Mucosa of descending colon (tissue), 3 donors: ENCODE data around the gene CCDC30. TPM values are rescaled to one million over a fixed set of nuclear protein-coding genes. Genes with fewer than 3 reads are reported as not detected.
A peak's percentile ranks its signal among the peaks of the same experiment; 100 is the strongest.
"Not testable (repeated sequence)": the region's sequence is repeated elsewhere in the genome, so short reads cannot be mapped to it uniquely, and the experiment has no call there.

ENCODE experiments used
- ATAC-seq: fragments of 200-7000 bp; cut with Tn5 transposase; one replicate; pipeline ENCODE4 v1.9.1; 2020; ENCODE audit warnings: mild to moderate bottlenecking, moderate library complexity
- DNase-seq, 3 donors: peaks; one replicate each; pipeline ENCODE4 v3.0.0-alpha.2; 2020
- H3K36me3 ChIP-seq: fragments of 200-600 bp; one replicate; pipeline ENCODE4 v1.8.0; 2021; ENCODE audit warnings: low read depth, mild to moderate bottlenecking
- H3K4me1 ChIP-seq: fragments of 200-600 bp; one replicate; pipeline ENCODE4 v1.8.0; 2021; ENCODE audit warnings: low read depth, mild to moderate bottlenecking
- H3K4me3 ChIP-seq: fragments of 200-600 bp; one replicate; pipeline ENCODE4 v1.8.0; 2021; ENCODE audit warnings: mild to moderate bottlenecking
- H3K9me3 ChIP-seq: fragments of 200-600 bp; one replicate; pipeline ENCODE4 v1.8.0; 2021; ENCODE audit warnings: mild to moderate bottlenecking
- intact Hi-C, 2 donors: fragments of 100-400 bp; cut with DNase I in 1 of 2; cut with micrococcal nuclease in 1 of 2; formaldehyde crosslinking; loops; one replicate each; pipeline versions ENCODE4 v1.11.0 to v1.11.1; 2022; cut with DNase I, micrococcal nuclease
- total RNA-seq, 3 donors: library from RNA; stranded (reverse); fragmentation: NEBNext Ultra II Directional in 2 of 3; extraction: Animal tissue kit (Norgen Biotek cat#: 25700) in 2 of 3; gene quantifications; one replicate each; pipeline versions ENCODE4 v1.2.1 to v1.2.4, GENCODE V29; 2021 to 2023
- TF ChIP-seq, protein P1 (sequence below): fragments of 200-600 bp; IDR thresholded peaks from one replicate; pipeline ENCODE4 v1.8.0; 2022; ENCODE audit warnings: antibody characterized with exemption, mild to moderate bottlenecking
- donor health status: DM: no; HTN: no; CAD: no; lungs with moderate emphysema.
- donor health status: DM: no; HTN: no; CAD: no.
- donor health status: DM: no; HTN: yes; CAD: no.

The CCDC30 gene
- total RNA-seq, 3 donors from 2014 or later, result 2.2 to 3.8 (median 3.7) TPM

DNA sequence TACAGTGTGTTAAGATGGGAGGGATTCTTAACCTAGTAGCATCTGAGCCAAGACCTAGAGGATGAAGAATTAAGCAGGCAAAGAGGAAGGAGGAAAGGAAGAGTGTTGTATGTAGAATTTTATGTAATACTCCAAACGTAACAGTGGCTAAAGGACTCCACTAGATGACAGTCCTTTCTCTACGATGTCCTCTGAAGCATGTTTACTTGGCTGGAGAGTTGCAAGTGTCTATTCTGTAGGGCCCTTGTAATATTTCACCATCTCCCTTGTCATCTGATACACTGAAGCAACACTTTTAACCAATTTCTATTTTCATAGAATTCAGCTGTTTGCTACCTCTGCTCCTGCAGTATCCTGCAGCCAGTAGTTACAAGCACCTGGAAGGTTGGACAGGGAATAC is 217.0 kb downstream of the CCDC30 start:
- ATAC-seq, result no peak
- no peak overlapping the region for H3K4me3 ChIP-seq
- TF ChIP-seq, protein P1, sequence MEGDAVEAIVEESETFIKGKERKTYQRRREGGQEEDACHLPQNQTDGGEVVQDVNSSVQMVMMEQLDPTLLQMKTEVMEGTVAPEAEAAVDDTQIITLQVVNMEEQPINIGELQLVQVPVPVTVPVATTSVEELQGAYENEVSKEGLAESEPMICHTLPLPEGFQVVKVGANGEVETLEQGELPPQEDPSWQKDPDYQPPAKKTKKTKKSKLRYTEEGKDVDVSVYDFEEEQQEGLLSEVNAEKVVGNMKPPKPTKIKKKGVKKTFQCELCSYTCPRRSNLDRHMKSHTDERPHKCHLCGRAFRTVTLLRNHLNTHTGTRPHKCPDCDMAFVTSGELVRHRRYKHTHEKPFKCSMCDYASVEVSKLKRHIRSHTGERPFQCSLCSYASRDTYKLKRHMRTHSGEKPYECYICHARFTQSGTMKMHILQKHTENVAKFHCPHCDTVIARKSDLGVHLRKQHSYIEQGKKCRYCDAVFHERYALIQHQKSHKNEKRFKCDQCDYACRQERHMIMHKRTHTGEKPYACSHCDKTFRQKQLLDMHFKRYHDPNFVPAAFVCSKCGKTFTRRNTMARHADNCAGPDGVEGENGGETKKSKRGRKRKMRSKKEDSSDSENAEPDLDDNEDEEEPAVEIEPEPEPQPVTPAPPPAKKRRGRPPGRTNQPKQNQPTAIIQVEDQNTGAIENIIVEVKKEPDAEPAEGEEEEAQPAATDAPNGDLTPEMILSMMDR, result no peak

DNA sequence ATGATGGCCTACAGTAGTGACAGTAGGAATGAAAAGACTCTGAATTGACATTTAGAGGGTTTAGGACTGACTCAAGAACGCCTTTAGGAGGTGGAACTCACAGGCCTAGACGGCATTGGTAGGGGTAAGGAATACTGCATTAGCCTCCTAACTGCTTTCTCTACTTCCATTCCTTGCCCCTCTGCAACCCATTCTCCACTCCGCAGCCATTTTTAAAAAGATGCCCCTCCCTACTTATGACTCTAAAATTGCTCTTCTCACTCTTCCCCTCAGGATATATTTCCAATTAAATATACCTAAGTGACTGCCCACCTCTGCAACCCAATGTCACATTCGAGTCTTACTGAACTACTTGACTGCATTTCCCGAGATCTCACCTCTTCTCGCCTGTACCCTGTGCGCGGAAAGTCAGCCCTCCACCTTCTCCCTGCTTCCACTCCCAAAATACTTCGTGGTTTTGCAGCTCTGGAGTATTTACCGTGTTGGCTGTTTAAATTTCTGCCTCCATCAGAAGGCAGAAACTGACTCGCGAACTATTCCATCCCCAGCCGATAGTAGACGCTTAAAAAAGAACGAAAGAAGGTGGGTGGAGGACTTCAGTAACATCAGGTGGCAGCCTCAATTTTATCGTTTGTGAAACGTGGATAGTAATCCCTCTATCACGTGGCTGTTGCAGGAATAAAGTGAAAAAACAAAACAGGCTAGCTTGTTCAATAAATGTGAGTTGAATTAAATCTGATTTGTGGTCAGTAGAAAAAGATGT is 218.0 kb downstream of the CCDC30 start:
- Histone ChIP-seq H3K36me3 (no peaks in the 10 kb centered on the region), H3K4me1 (peaks cover 36% of the 10 kb centered on the region), H3K4me3 (peak overlapping the region; percentile 78), H3K9me3 (no peaks in the 10 kb centered on the region)
- no peak for ATAC-seq
- peak in 2 of 3 donors; percentile 27 to 28 for DNase-seq
- TF ChIP-seq, protein P1, result no peak
- intact Hi-C loops, result no loop called here

More for the DNA sequence above, 217.0 kb downstream of the CCDC30 start:
- intact Hi-C loops, result no loop called here
- Histone ChIP-seq H3K9me3 (no peaks in the 10 kb centered on the region), H3K36me3 (no peaks in the 10 kb centered on the region), H3K4me1 (peaks cover 27% of the 10 kb centered on the region)
- DNase-seq, result no peak

DNA sequence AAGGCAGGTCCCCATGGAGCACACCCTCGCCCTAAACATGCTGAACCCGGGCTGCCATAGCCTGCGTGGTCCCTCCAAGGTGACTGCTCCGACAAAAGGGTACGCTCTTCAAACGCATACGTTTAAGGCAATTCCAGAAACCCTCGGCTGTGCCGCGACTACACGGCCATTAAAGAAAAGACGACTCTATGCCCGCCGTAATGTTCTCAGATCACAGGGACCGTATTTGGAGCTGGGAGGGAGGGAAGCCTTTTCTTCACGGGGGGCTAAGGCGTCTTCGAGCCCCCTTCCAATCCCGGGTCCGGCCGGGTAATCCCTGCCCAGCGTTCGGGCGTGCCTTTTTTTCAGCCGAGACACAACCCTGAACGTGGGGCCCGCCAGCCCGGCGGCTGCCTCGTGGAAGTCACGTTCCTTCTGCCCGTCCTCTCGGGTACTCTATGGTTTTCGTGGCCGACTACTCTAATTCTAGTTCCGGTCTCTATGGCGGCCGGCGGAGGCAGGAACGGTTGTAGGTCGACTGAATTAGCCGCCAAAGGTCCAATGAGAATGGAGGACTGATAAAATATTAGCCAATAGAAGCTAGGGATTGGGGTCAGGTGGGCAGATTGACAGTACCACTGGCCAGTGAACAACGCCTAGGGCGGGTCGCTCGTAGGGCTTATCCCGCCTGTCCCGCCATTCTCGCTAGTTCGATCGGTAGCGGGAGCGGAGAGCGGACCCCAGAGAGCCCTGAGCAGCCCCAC is 218.8 kb downstream of the CCDC30 start, which contains the start of gene YBX1:
Gene YBX1, plus strand, starts transcription at position 678 of the 743 bp plus-strand sequence. CDS start 148 bp downstream, outside the sequence.
- intact Hi-C loops, result no loop called here
- peaks cover 44% of the 10 kb centered on the region for H3K4me1 ChIP-seq
- peak; percentile 96 to 98 (median 97) for DNase-seq
- peak; percentile 94 for ATAC-seq
- TF ChIP-seq, protein P1, result no peak
- H3K4me3 ChIP-seq, result peak within 1 kb of the TSS; percentile 78
- H3K36me3 ChIP-seq, result no peaks in the 10 kb centered on the region
- H3K9me3 ChIP-seq, result no peaks in the 10 kb centered on the region

DNA sequence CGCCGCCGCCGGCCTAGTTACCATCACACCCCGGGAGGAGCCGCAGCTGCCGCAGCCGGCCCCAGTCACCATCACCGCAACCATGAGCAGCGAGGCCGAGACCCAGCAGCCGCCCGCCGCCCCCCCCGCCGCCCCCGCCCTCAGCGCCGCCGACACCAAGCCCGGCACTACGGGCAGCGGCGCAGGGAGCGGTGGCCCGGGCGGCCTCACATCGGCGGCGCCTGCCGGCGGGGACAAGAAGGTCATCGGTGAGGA is 219.3 kb downstream of the CCDC30 start:
- peak; percentile 11 for ATAC-seq
- DNase-seq, H3K36me3 ChIP-seq, H3K9me3 ChIP-seq, intact Hi-C loops: not testable (repeated sequence)
- H3K4me1 ChIP-seq, result peaks cover 49% of the 10 kb centered on the region
- H3K4me3 ChIP-seq, result peak overlapping the region; percentile 78

DNA sequence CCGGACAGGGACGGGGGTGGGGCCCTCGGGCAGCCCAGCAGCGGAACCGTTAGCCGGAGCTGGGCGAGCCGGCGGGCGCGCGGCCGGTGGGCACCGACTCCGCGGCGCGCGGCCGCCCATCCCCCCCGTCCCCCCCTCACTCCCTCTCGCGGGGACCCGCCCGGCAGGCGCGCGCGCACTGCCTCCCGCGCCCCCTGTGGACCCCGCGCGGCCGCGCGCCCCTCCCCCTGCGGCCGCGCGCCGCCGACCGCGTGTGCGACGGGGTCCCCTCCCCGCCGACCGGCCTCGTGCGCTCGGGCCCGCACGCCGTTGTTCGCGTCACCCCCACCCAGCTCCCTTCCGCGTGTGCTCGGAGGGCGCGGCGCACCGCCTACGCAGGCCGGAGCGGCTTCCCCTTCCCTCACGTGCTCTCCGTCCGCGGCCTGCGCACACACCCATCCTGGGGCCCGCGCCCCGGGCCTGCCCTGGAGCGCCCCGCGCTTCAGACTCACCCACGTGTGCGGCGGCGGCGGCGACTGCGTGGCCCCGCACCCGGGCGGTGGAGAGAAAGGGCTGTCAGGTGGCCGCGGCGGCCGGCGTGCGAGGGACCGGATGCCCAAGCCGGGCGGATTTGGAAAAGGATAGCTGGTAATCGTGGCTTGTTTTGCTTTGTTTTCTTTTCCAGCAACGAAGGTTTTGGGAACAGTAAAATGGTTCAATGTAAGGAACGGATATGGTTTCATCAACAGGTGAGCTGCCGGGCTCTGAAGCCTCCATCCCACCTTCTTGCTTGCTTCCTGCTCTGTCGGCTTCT is 219.8 kb downstream of the CCDC30 start:
- peak; percentile 80 for ATAC-seq
- Histone ChIP-seq H3K9me3 (no peaks in the 10 kb centered on the region), H3K4me3 (peak overlapping the region; percentile 78), H3K4me1 (peaks cover 53% of the 10 kb centered on the region), H3K36me3 (no peaks in the 10 kb centered on the region)
- intact Hi-C loops, result no loop called here
- peak; percentile 79 to 90 (median 87) for DNase-seq
- TF ChIP-seq, protein P1, result no peak
